NT2/D1 (cell line): ENCODE measurements around the gene ZNF292.

Experiments
- SUZ12 ChIP-seq: IDR thresholded peaks from 2 replicates; pipeline ENCODE4 v1.6.1; 2011; ENCODE audit not compliant: insufficient read length, insufficient read depth; ENCODE audit errors: extremely low read depth
- YY1 ChIP-seq: IDR thresholded peaks from 2 replicates; pipeline ENCODE4 v1.6.1; 2011; ENCODE audit not compliant: insufficient read length, insufficient read depth
- ZNF274 ChIP-seq: IDR thresholded peaks from 2 replicates; pipeline ENCODE4 v1.6.1; 2011; ENCODE audit warnings: mild to moderate bottlenecking, low read depth, low read length

DNA sequence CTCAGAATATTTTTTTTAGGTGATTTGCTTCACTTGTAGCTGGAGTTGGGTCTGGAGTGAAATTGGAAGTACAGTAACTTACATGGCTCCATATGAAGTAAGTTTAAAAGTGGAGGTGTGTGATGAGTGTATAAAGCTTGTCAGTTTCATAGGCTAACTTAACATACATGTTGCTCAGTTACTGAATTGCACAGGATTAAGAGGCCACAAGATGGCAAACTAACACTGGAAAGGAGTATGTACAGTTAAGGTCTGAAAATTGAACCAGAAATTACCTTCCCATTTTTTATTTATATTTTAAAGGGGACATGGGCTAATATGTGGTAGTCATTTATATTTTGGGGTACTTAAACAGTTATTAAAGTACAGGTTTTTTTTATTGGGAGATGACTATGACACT is 121.8 kb downstream of the ZNF292 start:
- TF ChIP-seq ZNF274: no peak
- TF ChIP-seq YY1: no peak
- no peak for TF ChIP-seq SUZ12
